AG09319 (cell line): Measurements from ENCODE around the gene XXYLT1.

Experiments used
- DNase-seq: peaks from one replicate; pipeline ENCODE4 v3.0.0-alpha.2; 2010; ENCODE audit warnings: low read depth; ENCODE audit errors: extremely low read depth
- CTCF ChIP-seq: IDR thresholded peaks from 2 replicates; pipeline ENCODE4 v1.5.1; 2011; ENCODE audit warnings: low read depth, mild to moderate bottlenecking, inconsistent platforms, low read length, moderate library complexity

Gene XXYLT1

GRCh38 chr3:195185583-195185982, 85.4 kb downstream of the XXYLT1 start:
- no peak for DNase-seq

GRCh38 chr3:195184716-195185421, 86.1 kb downstream of the XXYLT1 start:
- DNase-seq: no peak
- no peak for TF ChIP-seq CTCF

More at GRCh38 chr3:195185583-195185982, 85.4 kb downstream of the XXYLT1 start:
- no peak for TF ChIP-seq CTCF

- no peak for DNase-seq
- TF ChIP-seq CTCF: no peak
These were observed 87.7 kb downstream of the XXYLT1 start for GRCh38 chr3:195183071-195183776.

GRCh38 chr3:195182470-195182795, 88.5 kb downstream of the XXYLT1 start:
- DNase-seq: peak; percentile 22
- no peak for TF ChIP-seq CTCF

GRCh38 chr3:195181741-195182469, 89.1 kb downstream of the XXYLT1 start:
- no peak for DNase-seq
- TF ChIP-seq CTCF: no peak

GRCh38 chr3:195181113-195181498, 89.9 kb downstream of the XXYLT1 start:
- DNase-seq: no peak
- TF ChIP-seq CTCF: no peak
